GM12878 (cell line): ENCODE measurements around the gene INPP4B. TPM values are rescaled to one million over a fixed set of nuclear protein-coding genes. Genes with fewer than 3 reads are reported as not detected.

ENCODE experiments used
- IRF5 ChIP-seq: fragments of 450-650 bp; IDR thresholded peaks from 2 replicates; pipeline ENCODE4 v1.6.1; 2017; ENCODE audit warnings: borderline replicate concordance
- PKNOX1 ChIP-seq: fragments of 450-650 bp; IDR thresholded peaks from 2 replicates; pipeline ENCODE4 v1.6.1; 2016; ENCODE audit warnings: mild to moderate bottlenecking
- SIN3A ChIP-seq: IDR thresholded peaks from 2 replicates; pipeline ENCODE4 v1.6.1; 2012; ENCODE audit warnings: low read depth, low read length, improper control_type of control experiment
- ZNF207 ChIP-seq: fragments of 450-650 bp; IDR thresholded peaks from 2 replicates; pipeline ENCODE4 v1.6.1; 2014; ENCODE audit warnings: antibody characterized with exemption, mild to moderate bottlenecking, borderline replicate concordance
- ZNF687 ChIP-seq: fragments of 450-650 bp; IDR thresholded peaks from 2 replicates; pipeline ENCODE4 v1.6.1; 2017; ENCODE audit warnings: mild to moderate bottlenecking, moderate library complexity
- polyA plus RNA-seq, 11 experiments: library from polyadenylated mRNA; depleted of rRNA in 4 of 11; unstranded in 6 of 11; stranded (reverse) in 5 of 11; fragments of >200 nt; fragmentation: Nextera tagmentation in 4 of 11; fragmentation: Illumina TruSeq in 1 of 11; extraction: Ambion mirVana in 4 of 11; extraction: Trizol in 1 of 11; gene quantifications; 1 replicate in 1 of 11; 2 replicates in 10 of 11; pipeline versions ENCODE4 v1.2.1 to v1.2.3, GENCODE V29; 2011 to 2016; ENCODE audit warnings: inconsistent platforms in 2 of 11, missing spikeins in 2 of 11, low read depth in 1 of 11
- total RNA-seq, 4 experiments: library from RNA; depleted of rRNA in 3 of 4; stranded (reverse); fragments of >200 nt in 3 of 4; fragmentation: Illumina TruSeq in 1 of 4; extraction: Trizol in 1 of 4; gene quantifications; 2 replicates each; pipeline versions ENCODE4 v1.2.1 to v1.2.3, GENCODE V29; 2013 to 2021

The INPP4B gene
- total and polyA plus RNA-seq, 10 of the 15 experiments (the other 5 are each of a cell fraction or from before 2014, with no cell fraction given): 0.53 to 11.2 (median 0.95) TPM

- TF ChIP-seq IRF5 (no peak), ZNF207 (no peak), ZNF687 (no peak), PKNOX1 (no peak), SIN3A (no peak)
Observed at GRCh38 chr4:142423861-142424260, 422.2 kb downstream of the INPP4B start (continued).
